GM21423 (cell line): ENCODE results near the gene GPBP1.
"Not testable (repeated sequence)": the region's sequence is repeated elsewhere in the genome, so short reads cannot be mapped to it uniquely, and the experiment has no call there.

Experiments
- ATAC-seq: cut with Tn5 transposase; IDR thresholded peaks from one replicate; pipeline ENCODE4 v1.9.1; 2021; ENCODE audit warnings: mild to moderate bottlenecking, moderate library complexity; ENCODE audit not compliant: unreplicated experiment

GPBP1 gene

GRCh38 chr5:57175551-57176309 lies 1.9 kb downstream of the GPBP1 start:
- no peak for ATAC-seq

- no peak for ATAC-seq
Measured at GRCh38 chr5:57176350-57176857, 2.5 kb downstream of the GPBP1 start.

GRCh38 chr5:57177479-57178156 lies 3.8 kb downstream of the GPBP1 start:
- no peak for ATAC-seq

GRCh38 chr5:57178238-57178637 lies 4.4 kb downstream of the GPBP1 start:
- ATAC-seq: not testable (repeated sequence)

- no peak for ATAC-seq
Measured at GRCh38 chr5:57179262-57180200, 5.7 kb downstream of the GPBP1 start.

GRCh38 chr5:57181154-57181553 lies 7.3 kb downstream of the GPBP1 start:
- no peak for ATAC-seq

GRCh38 chr5:57184322-57184721 lies 10.5 kb downstream of the GPBP1 start:
- no peak for ATAC-seq

- no peak for ATAC-seq
Measured at GRCh38 chr5:57185313-57185712, 11.5 kb downstream of the GPBP1 start.

- no peak for ATAC-seq
Measured at GRCh38 chr5:57186194-57186593, 12.3 kb downstream of the GPBP1 start.

- ATAC-seq: not testable (repeated sequence)
Measured at GRCh38 chr5:57187977-57188376, 14.1 kb downstream of the GPBP1 start.

GRCh38 chr5:57189515-57189914 lies 15.7 kb downstream of the GPBP1 start:
- no peak for ATAC-seq

- no peak for ATAC-seq
Measured at GRCh38 chr5:57190593-57190992, 16.7 kb downstream of the GPBP1 start.

GRCh38 chr5:57191163-57191562 lies 17.3 kb downstream of the GPBP1 start:
- ATAC-seq: no peak

GRCh38 chr5:57191986-57192385 lies 18.1 kb downstream of the GPBP1 start:
- no peak for ATAC-seq

- not testable (repeated sequence) for ATAC-seq
Measured at GRCh38 chr5:57192832-57193231, 19.0 kb downstream of the GPBP1 start.

- no peak for ATAC-seq
Measured at GRCh38 chr5:57193757-57194413, 20.0 kb downstream of the GPBP1 start.

GRCh38 chr5:57194653-57195052 lies 20.8 kb downstream of the GPBP1 start:
- ATAC-seq: no peak

GRCh38 chr5:57195060-57195459 lies 21.2 kb downstream of the GPBP1 start:
- ATAC-seq: no peak

GRCh38 chr5:57199866-57200265 lies 26.0 kb downstream of the GPBP1 start:
- no peak for ATAC-seq

- ATAC-seq: no peak
Measured at GRCh38 chr5:57202811-57203210, 29.0 kb downstream of the GPBP1 start.
